ENCODE data around the gene TTBK2.

Gene TTBK2

DNA sequence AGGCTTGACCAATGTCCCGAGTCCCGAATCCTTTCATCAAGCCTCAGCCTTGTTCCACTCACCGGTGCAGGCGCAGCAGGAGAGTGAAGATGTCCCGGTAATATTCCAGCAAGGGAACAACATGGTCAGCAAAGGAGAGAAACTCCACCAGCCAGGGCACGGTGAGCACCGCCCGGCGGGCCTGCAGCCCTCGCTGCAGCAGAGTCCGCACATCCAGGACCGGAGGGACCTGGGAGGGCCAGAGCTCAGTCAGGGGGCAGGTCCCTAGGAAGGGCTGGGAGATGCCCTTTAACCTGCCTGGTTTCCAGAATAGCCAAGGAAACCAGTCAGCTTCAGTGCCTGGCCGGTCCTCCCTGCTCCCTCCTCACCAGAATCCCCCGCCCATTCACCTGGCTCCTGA, 190.0 kb downstream of the TTBK2 start:
- DNase-seq, result no peak
- intact Hi-C loops (cut with DNase I), result no loop called here

DNA sequence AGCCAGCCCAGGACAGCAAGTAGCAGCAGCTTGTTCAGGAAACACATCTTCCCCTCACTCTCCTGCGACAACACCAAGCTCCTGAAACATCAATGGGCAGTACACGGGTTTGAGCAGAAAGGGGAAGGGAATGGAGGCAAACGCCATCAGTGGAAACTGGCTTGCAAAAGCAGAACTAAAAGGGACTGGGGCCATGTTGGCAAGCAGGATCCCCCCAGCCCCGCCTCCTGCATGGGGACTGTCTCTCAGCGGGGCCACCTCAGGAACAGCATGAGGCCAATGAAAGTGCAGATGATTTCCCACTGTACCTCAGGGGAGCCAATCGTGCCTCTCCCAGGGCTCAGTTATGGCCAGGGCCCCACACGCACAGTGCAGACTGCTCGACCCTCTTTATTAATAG, 190.4 kb downstream of the TTBK2 start:
- intact Hi-C loops (cut with DNase I), result no loop called here
- no peak for DNase-seq

DNA sequence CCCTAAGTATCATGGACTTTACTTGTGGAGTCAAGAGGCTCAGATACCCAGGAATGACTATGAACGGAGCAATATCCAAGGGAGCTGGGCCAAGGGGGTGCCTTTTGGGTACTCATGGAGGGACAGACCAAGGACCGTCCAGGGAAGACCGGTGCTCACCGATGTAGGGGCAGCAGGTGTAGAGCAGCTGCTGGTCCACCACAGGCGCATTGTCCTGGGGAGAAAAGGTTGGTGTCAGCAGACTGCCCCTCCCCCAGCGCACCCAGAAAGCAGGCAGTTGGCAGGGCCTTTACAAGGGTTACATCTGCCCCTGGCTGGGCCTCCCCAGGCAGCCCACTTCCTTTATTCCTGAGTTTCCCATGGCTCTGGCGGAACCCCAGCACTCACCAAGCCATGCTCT, 191.2 kb downstream of the TTBK2 start:
- DNase-seq, result no peak

DNA sequence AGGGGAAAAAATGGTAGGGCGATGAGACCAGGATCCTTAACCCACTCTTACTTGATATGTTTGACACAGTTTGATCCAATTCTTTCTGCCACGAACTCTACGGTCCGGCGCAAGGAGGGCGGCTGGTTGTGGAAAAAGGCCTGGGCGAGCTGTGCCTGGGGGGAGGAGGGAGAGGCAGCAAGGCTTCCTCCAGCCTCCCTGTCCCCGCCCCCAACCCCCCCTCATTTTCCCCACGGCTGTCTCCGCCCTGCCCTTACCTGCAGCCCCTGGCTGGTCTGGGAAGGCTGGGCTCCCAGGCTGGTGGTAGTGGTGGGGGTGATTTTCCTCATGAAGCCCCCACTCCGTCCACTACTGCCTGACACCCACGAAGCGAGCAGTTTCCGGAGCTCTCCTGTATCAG, 191.6 kb downstream of the TTBK2 start:
- intact Hi-C loops (cut with DNase I), result no loop called here
- DNase-seq, result no peak

More for the DNA sequence above, 191.2 kb downstream of the TTBK2 start:
- intact Hi-C loops (cut with DNase I), result no loop called here

DNA sequence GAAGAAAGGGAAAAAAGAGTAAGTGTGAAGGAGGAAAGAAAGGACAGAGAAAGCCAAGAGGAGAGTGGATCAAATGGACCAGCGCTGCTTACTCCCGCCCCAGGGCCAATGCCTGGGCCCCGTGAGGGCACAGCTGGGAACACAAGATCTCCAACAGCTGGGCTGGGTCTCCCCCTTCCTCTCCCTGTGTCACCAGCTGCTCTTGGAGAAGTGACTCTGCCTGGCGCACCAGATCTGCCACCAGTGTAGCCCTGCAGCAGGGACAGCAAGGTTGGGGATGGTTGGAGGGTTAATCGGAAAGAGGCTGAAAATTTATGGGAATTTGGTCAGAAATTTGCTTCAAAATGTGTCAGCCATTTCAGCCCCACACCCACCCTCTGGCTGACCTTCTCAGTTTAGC, 192.0 kb downstream of the TTBK2 start:
- peak in 3 of 10 donors; percentile 38 to 94 (median 49) for DNase-seq
- intact Hi-C loops (cut with DNase I), result no loop called here

DNA sequence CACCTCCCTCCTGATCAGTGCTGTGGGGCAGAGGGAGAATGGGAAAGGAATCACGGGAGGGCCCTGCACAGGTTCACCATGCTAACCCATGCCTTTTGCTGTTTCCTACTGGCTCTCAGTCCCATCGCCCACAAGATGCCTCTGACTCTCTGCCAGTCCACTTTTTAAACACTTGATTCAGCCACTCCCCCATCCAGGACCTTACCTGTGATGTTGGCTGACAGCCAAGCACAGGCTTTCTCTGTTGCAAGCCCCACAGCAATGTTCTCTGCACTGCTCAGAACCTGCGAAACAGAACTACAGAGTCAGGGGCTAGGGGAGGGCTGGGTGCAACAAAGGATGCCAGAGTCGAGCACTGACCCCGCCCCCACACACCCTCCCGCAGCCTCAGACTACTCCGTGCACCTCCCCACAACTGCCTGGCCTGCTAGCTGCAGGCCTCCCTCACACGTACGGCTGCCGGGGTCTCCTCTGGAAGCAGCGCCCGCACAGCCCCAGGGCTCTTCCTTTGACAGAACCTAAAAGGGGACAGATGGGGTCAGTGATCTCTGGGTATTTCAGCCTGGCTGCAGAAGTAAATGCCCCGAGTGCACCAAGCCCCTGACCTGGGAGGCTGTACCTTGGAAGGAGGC, 192.7 kb downstream of the TTBK2 start:
- intact Hi-C loops (cut with DNase I), result no loop called here

DNA sequence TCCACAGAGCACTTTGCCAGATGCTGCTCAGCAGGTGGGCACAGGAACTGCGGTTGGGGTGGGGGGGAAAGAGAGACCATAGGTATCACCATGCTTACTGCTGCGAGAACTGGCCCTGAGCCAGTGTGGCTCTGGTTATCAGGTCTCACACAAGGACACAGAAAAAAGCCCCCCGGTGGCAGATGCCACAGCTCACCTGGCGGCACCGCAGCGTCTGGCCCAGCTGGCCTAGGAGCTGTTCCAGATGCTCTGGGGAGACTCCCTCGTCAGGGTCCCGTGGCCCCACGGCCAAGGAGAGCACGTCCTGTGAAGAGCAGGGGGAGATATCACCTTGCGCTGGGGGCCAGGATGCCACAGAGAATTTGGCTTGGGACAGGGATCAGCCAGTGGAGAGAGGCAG, 194.5 kb downstream of the TTBK2 start:
- DNase-seq, result no peak
- intact Hi-C loops (cut with DNase I), result no loop called here

More for the DNA sequence above, 192.7 kb downstream of the TTBK2 start:
- no peak for DNase-seq

DNA sequence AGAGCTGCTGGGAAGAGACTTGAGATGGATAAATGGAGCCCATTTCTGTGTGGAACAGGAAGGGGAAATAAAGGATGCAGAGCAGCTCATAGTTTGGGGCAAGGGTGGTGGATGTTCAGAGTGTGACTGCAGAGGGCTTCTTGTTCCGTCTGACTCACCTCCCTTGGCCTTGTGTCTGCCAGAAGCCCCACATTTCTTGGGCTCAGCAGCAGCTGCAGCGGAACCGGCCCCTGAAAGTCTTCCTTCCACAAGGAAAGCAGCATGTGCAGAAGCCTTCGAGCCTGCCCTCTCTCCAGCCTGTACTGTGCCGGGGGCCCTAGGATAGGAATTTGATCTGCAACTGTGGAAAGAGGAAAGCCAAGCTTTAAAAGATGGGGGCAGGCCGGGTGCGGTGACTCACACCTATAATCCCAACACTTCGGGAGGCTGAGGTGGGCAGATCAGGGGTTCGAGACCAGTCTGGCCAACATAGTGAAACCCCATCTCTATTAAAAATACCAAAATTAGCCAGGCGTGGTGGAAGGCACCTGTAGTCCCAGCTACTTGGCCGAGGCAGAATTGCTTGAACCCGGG, 195.2 kb downstream of the TTBK2 start:
- intact Hi-C loops (cut with DNase I), result no loop called here
- DNase-seq, result no peak

DNA sequence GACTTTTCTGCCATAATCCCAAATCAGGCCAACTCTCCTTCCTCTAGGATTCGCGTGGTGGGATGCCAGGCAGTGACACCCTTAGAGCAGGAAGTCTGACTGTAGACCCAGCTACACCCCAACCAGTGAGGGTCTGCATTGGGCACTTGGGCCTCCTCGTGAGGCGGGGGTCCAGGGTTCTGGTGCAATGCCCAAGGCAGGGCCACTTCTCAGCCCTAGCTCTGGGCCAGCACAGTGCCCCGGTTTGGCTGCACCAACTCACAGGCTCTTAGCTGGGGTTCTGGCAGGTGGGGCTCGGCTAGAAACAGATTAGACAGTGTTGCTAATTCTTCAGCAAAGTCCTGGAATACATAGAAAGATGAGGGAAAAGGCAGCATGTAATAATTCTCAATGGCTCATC, 196.3 kb downstream of the TTBK2 start:
- no peak for DNase-seq
- intact Hi-C loops (cut with DNase I), result no loop called here

DNA sequence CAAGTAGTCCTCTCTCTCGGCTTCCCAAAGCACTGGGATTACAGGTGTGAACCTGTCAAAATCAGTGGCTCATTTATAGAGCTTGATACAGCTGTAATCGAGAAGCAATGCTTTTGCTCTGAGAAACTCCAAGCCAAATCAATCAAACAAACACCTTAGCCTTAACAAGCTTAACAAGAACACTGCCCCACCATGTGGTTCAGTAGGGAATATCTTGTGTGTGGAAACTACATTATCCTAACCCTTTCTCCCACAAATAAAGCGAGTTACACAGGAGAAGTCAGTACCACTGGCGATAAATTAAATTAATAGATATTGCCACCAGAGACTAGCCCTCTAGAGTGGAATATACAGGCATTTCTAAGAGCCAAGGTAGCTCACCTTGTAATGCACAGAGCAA, 197.5 kb downstream of the TTBK2 start:
- no peak for DNase-seq
- intact Hi-C loops (cut with DNase I), result no loop called here

DNA sequence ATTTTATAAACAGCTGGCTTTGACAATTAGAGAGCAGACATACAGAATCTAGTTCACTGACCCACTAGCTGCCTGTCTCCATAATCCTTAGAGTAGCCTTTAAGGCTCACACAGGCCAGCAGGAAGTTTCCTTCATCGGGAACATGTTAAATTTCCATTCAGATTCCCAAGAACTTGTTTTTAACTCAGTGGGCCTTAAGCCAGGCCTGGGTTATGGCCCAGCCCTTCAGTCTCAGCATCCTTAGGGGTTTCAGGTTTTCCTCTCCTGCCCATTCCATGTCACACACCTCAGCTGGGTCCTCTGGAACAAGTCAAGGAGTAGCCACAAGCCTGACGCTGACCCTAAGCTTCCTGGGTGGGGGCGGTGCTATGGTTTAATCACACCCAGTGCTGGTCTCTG, 198.7 kb downstream of the TTBK2 start:
- no peak for DNase-seq
- intact Hi-C loops (cut with DNase I), result no loop called here

DNA sequence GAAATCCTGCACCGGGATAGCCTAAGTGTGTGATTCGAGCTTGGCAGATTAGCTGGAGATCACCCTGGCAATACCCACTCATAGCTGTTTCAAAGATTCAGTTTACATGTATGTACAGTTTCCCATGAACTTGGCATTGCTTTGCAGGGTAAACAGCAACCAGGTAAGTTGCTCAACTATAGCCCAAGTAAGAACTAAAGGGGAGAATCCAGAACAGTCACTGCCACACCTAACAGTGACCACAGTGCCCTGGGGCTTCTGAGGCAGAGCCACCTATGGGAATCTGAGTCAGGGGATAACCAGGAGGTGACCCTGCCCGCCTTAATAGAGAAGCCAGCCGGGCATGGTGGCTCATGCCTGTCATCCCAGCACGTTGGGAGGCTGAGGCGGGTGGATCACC, 199.6 kb downstream of the TTBK2 start:
- intact Hi-C loops (cut with DNase I), result no loop called here
- DNase-seq, result no peak

DNA sequence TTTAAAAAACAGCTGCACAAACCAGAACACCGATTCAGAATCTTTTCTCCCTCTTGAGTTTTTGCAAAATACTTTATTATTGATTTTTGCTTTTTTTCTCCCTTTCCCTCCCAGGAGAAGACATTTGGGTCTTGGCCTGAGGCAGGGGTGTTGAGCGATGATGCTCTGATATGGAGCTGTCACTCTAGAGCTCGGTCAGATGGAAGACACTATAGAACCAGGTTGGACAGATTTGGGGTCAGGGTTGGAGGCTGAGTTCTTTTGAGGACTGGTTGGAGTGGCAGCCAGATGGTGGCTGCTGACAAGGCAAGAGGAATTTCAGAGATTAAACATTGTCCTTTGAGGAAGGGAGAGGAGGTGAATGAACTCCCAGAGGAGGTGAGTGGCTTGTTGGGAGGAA, 200.5 kb downstream of the TTBK2 start:
- intact Hi-C loops (cut with DNase I), result no loop called here

DNA sequence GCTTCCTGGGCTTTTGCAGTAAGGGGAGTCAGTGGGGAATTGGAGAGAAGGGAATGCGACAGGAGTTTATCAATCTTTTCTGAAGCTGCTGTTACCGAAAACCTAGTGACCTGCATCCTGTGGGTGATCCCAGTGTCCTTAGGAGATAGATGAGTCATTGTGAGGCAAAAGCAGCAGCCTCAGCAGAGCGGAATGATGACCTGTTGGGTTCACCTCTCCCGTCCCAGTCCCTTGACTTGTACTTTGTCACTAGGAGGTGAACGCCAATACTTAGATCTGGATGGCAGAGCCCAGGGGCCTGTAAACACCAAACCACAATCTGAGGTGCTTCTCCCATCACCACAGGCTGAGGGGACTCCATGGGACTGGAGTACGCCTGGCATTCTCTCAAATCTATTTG, 201.5 kb downstream of the TTBK2 start:
- no peak for DNase-seq
- intact Hi-C loops (cut with DNase I), result no loop called here

More for the DNA sequence above, 200.5 kb downstream of the TTBK2 start:
- no peak for DNase-seq

DNA sequence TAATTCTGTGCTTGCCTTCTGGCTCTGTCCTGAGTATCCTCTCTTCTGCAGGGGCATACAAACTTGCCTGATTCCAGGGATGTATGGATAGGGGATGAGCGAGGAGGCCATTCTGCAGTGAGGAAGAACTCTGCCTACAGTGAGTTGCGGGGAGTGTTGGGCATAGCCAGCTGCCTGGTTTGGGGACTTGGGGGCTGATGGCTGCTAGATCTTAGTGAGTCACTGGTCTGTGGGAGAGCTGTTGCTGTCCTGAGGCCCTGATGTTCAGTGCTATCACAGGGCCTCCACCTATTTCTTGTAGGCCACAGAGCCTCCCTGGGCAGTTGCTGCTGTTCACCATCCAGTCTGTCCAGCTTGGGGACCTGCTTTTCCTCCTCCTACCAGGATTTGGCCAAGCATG, 204.0 kb downstream of the TTBK2 start:
- no peak for DNase-seq
- intact Hi-C loops (cut with DNase I), result no loop called here

DNA sequence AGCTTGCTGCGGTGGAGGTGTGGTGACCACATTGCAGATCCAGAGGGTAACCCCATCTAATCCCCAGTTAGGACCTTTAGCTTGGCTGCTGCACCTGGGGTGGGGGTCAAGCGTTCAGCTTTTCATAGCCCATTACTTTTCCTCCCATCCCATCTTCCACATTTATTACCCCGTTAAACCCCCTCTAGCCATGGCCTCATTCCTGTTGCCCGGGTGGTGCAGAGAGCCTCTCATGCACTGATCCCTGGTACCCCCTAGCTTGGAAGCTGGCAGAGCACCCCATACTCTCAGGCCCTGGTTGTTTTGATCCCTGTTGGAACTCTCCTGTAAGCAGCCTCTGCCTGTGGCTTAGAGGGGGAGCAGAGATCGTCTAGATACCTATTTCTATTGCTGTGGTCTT, 204.5 kb downstream of the TTBK2 start:
- intact Hi-C loops (cut with DNase I), result no loop called here
- peak in 1 of 10 donors; percentile 6 for DNase-seq

DNA sequence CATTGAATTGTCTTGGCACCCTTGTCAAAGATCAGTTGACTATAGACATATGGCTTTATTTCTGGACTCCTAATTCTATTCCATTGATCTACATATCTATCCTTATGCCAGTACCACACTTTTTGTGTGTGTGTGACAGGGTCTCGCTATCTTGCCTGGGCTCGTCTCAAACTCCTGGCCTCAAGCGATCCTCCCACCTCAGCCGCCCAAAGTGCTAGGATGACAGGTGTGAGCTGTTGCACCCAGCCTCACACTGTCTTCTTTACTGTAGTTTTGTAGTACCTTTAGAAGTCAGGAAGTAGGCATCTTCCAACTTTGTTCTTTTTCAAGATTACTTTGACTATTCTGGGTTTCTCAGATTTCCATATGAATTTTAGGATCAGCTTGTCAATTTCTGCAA, 208.0 kb downstream of the TTBK2 start:
- intact Hi-C loops (cut with DNase I), result no loop called here
- DNase-seq, result peak in 1 of 10 donors; percentile 18

DNA sequence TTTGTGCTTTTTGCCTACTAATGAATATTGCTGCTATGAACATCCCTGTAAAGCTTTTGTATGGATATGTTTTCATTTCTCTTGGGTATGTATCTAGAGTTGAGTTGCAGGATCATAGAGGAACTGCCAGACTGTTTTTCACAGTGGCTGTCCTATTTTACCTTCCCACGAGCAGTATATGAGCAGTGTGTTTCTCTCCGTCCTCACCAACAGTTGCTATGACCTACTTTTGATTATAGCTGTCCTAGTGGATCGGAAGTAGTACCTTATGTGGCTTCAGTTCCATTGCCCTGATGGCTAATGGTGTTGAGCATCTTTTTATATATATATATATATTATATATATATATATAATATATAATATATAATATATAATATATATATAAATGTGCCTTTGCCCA, 208.8 kb downstream of the TTBK2 start:
- intact Hi-C loops (cut with DNase I), result no loop called here
- DNase-seq, result no peak

DNA sequence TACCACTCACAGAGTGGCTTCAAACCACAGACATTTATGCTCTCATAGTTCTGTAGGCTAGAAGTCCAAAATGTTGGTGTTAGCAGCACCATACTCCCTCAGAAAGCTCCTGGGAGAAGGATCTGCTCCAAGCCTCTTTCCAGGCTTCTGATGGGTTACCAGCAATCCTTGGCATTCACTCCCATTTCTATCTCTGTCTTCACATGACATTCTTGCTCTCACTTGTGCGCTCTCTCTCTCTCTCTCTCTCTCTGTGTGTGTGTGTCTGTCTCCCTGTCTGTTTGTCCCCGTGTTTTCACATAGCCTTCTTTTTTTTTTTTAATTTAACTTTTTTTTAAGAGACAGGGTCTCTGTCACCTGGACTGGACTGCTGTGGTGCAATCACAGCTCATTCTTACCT, 209.9 kb downstream of the TTBK2 start:
- intact Hi-C loops (cut with DNase I), result no loop called here
- DNase-seq, result no peak

DNA sequence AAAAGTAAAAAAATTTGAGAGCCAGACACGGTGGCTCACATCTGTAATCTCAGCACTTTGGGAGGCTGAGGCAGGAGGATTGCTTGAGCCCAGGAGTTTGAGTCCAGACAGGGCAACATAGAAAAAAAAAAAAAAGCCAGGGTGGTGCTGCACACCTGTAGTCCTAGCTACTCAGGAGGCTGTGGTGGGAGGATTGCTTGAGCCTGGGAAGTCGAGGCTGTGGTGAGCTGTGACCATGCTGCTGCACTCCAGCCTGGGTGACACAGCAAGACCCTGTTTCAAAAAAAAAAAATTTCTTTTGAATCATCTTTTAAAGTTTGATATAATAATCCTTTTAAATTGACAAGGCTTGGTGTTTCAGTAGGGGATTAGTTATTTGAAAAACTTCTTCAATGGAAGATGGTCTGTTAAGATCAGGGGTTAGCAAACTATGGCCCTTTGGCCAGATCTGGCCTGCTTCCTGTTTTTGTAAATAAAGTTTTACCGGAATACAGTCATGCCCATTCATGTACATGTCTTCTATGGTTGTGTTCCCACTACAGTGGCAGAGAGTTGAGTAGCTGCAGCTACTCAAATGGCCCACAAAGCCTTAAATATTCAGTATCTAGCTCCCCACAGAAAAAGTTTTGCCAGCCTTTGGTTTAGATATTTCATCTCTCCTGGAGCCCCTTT, 212.6 kb downstream of the TTBK2 start:
- DNase-seq, result no peak
- intact Hi-C loops (cut with DNase I), result no loop called here

DNA sequence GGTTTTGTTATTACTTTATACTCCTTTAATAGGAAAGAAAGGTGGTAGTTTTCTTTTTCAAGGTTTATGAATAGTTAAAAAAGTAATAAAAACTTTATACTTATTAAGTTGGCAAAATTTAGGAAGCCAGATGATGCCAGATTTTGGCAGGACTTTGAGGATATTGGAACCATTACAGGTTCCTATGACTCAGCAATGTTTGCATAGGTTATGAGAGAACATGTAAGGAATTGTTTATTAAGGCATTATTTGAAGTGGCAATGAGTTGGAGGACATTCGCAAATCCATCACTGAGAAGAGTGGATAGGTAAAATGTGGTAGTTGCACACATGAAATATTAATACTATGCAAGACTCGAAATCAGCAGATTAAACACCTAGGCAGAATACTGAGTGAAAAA, 213.5 kb downstream of the TTBK2 start:
- DNase-seq, result no peak
- intact Hi-C loops (cut with DNase I), result no loop called here

DNA sequence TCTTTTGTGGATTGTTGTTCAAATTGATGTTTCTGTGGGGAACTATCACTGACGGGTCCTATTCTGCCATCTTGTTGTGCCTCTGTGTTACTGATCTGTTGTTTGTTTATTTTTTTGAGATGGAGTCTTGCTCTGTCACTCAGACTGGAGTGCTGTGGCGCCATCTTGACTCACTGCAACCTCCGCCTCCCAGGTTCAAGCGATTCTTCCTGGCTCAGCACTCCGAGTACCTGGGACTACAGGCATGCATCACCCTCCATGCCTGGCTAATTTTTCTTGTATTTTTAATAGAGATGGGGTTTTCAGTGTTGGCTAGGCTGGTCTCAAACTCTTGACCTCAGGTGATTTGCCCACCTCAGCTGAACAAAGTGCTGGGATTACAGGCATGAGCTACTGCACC, 215.2 kb downstream of the TTBK2 start:
- intact Hi-C loops (cut with DNase I), result loop anchor here (2.0 kb wide), 1 partner anchor 221 kb away; no protein-coding TSS in a partner anchor
- DNase-seq, result no peak

Measured in posterior cingulate gyrus (tissue), 11 donors.